ENCODE data around the gene HIPK2. TPM values are rescaled to one million over a fixed set of nuclear protein-coding genes. Genes with fewer than 3 reads are reported as not detected.

The HIPK2 gene
- total RNA-seq, 1 donor from 2014 or later = 89.1 TPM

GRCh38 chr7:139744768-139745677 is 32.8 kb downstream of the HIPK2 start:
- no peak for TF ChIP-seq CTCF (conservative IDR thresholded peaks at IDR 0.05)
- Mint-ChIP-seq H3K27ac (peak overlapping the region; percentile 57), H3K36me3 (peaks cover 21% of the 10 kb centered on the region), H3K27me3 (no peaks in the 10 kb centered on the region), H3K4me1 (ENCODE audit: unreplicated experiment) (peaks cover 57% of the 10 kb centered on the region), H3K9me3 (no peaks in the 10 kb centered on the region), H3K4me3 (peak overlapping the region; percentile 17)
- no peak for DNase-seq (ENCODE audit: extremely low spot score, unreplicated experiment)

GRCh38 chr7:139743967-139744767 is 33.6 kb downstream of the HIPK2 start:
- Mint-ChIP-seq H3K36me3 (peaks cover 14% of the 10 kb centered on the region), H3K27me3 (no peaks in the 10 kb centered on the region), H3K4me3 (no peak overlapping the region), H3K4me1 (ENCODE audit: unreplicated experiment) (peaks cover 49% of the 10 kb centered on the region), H3K27ac (peak overlapping the region; percentile 1), H3K9me3 (no peaks in the 10 kb centered on the region)
- no peak for DNase-seq (ENCODE audit: extremely low spot score, unreplicated experiment)
- no peak for TF ChIP-seq CTCF (conservative IDR thresholded peaks at IDR 0.05)

- no peak for TF ChIP-seq CTCF (conservative IDR thresholded peaks at IDR 0.05)
- no peak overlapping the region for H3K27ac Mint-ChIP-seq
- H3K4me3 Mint-ChIP-seq = no peak overlapping the region
- no peak for DNase-seq (ENCODE audit: extremely low spot score, unreplicated experiment)
- H3K27me3 Mint-ChIP-seq = no peaks in the 10 kb centered on the region
- H3K36me3 Mint-ChIP-seq = peaks cover 16% of the 10 kb centered on the region
- no peaks in the 10 kb centered on the region for H3K9me3 Mint-ChIP-seq
- H3K4me1 Mint-ChIP-seq (ENCODE audit: unreplicated experiment) = peaks cover 51% of the 10 kb centered on the region
Measured at GRCh38 chr7:139743267-139743966, 34.4 kb downstream of the HIPK2 start.

GRCh38 chr7:139741789-139742344 is 35.9 kb downstream of the HIPK2 start:
- no peak for DNase-seq (ENCODE audit: extremely low spot score, unreplicated experiment)
- Mint-ChIP-seq H3K36me3 (peaks cover 22% of the 10 kb centered on the region), H3K4me1 (ENCODE audit: unreplicated experiment) (peaks cover 65% of the 10 kb centered on the region), H3K9me3 (no peaks in the 10 kb centered on the region), H3K27ac (peak overlapping the region; percentile 12), H3K4me3 (peak overlapping the region; percentile 27), H3K27me3 (no peaks in the 10 kb centered on the region)
- no peak for TF ChIP-seq CTCF (conservative IDR thresholded peaks at IDR 0.05)

- Mint-ChIP-seq H3K27ac (no peak overlapping the region), H3K36me3 (peaks cover 24% of the 10 kb centered on the region), H3K4me3 (no peak overlapping the region), H3K27me3 (no peaks in the 10 kb centered on the region), H3K9me3 (no peaks in the 10 kb centered on the region), H3K4me1 (ENCODE audit: unreplicated experiment) (peaks cover 63% of the 10 kb centered on the region)
- no peak for TF ChIP-seq CTCF (conservative IDR thresholded peaks at IDR 0.05)
- no peak for DNase-seq (ENCODE audit: extremely low spot score, unreplicated experiment)
Measured at GRCh38 chr7:139741239-139741638, 36.6 kb downstream of the HIPK2 start.
